GM19455 (cell line): ENCODE measurements around the gene CCDC92.

ENCODE experiments used
- ATAC-seq: cut with Tn5 transposase; IDR thresholded peaks from one replicate; pipeline ENCODE4 v1.9.1; 2021; ENCODE audit not compliant: unreplicated experiment

Gene CCDC92

DNA sequence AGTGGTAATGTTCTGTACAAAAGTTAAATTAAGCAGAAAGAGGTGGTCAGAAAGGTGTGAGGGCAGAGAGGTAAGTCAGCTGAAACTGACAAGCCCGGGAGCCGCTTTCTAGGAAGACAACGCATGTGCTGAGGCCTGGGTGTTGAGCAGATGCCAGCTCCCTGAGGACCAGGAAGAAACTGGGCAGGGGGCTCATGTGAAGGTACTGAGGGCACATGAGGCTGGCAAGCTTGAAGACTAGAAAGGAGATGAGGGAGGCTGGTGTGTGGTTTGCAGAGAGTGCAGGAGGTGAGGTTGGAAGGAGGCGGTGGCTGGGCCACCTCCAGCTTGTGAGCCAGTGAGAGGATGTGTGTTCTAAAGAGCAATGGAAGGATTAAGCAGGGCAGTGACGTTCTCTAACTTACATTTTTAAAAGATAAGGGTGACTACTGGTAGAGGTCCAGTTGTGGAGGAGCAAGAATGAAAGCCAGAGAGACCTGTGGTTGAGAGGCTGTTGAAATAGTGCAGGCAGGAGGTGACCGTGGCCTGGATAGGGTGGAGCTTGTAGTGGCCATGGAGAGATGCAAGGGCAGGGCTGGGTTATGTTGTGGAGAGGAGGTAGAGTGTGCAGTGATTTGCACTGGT, 29.5 kb upstream of the CCDC92 start:
- no peak for ATAC-seq

DNA sequence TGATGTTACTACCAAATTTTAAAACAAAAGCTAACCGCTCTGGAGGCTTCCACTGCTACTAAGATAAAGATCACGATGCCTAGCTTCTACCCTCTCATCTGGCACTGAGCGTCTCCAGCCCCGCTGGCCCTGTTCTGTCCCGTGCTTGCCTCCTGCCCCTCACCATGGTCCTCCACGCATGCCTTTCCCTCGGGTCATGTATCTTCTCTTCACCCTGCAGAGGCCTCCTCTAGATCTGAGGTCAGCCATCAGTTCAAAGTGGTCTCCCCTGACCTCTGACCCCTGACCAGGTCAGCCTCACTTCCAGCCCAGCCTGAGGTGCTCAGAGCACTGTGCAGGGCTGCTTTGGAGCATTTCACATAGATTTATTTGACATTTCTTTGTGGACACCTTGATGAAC, 28.7 kb upstream of the CCDC92 start:
- ATAC-seq: no peak

DNA sequence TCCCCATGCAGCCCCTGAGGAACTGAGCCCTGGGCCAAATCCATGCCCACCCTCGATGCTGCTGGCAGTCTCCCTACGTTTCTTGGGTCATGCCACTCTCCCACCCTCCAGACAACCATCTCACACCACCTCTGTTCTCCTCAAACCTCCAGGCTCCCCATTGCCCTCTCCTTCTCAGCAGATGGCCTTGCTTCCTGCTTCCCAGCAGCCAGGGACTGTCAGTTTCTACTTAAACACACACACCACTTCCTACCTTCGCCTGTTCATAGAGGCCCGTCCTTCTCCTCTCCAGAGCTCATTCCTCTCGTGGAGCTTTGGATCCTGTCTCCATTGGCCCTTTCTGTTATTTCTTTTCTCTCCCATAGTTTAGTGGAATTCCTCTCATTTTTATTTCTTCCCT, 27.5 kb upstream of the CCDC92 start:
- no peak for ATAC-seq

DNA sequence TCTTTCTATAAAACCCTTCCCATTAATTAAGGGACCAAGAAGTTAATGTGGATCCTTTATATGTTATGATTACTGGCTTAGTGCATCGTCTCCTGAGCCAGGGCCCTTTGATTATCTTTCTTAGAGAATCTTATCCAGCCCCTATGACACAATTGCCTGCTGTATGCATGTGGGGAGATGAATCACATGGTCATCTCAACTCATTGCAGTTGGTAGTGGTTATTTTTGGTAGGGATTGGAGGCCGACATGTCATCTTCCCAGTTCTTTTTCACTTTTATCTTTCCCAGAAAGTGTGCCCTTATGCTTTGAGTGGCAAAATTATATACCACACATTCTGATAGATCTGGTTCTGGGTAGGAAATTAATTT, 26.3 kb upstream of the CCDC92 start:
- ATAC-seq: no peak

GRCh38 chr12:123998344-123998990, 25.8 kb upstream of the CCDC92 start:
- no peak for ATAC-seq

- ATAC-seq: no peak
These were observed 25.3 kb upstream of the CCDC92 start for GRCh38 chr12:123997908-123998307.

GRCh38 chr12:123997033-123997822, 24.6 kb upstream of the CCDC92 start:
- ATAC-seq: no peak

GRCh38 chr12:123996581-123996980, 23.9 kb upstream of the CCDC92 start:
- no peak for ATAC-seq

- ATAC-seq: no peak
These were observed 22.6 kb upstream of the CCDC92 start for GRCh38 chr12:123995023-123995748.

GRCh38 chr12:123992118-123992825, 19.6 kb upstream of the CCDC92 start:
- ATAC-seq: no peak

GRCh38 chr12:123991372-123991951, 18.8 kb upstream of the CCDC92 start:
- no peak for ATAC-seq

- no peak for ATAC-seq
These were observed 17.9 kb upstream of the CCDC92 start for GRCh38 chr12:123990511-123990910.

DNA sequence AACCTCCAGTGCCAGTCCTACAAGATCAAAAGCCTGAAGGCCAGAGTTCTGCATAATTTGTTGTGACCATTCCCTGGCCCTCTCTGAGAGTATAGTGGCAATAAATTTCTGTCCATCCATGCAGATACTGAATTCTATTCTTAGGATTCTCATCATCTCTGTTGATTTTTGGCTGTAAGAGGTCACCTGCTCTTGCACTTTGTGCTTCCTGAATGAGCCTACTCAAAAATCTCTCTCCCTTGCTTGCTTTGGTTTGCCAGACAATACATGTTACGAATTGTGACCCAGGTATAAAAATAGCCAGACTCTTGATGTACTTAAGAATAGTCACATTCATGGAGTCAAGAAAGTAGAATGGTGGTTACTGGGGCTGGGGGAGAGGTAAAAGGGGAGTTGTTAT, 17.1 kb upstream of the CCDC92 start:
- no peak for ATAC-seq

GRCh38 chr12:123989168-123989567, 16.5 kb upstream of the CCDC92 start:
- no peak for ATAC-seq

GRCh38 chr12:123987022-123987421, 14.4 kb upstream of the CCDC92 start:
- ATAC-seq: no peak

DNA sequence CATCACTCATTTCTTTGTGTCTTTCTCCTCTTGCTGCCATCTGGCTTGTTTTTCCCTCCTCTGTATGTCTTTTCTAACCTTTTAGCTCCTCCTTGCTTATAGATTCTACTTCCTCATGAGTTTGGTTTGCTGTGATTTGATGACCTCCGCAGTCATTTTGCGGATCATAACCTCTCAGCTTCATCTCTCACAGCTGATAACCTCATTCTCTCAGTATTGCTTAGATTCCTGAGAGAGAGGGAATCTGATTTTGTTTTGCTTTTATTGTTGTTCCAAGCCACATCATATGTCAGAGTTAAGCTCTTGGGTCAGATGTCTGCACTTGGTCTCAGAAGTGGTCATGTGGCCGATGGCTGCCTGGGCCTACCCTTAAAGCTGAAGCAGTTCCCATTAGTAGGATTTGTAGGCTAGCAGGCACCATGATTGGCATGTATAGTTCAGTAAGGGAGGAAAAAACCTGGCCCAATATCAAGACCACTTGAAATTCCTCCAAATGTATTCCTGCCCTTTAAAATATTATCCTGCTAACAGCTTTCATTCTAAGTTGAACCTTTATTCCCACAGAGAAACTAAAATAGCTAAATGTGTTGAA, 13.8 kb upstream of the CCDC92 start:
- ATAC-seq: no peak

GRCh38 chr12:123984903-123985302, 12.3 kb upstream of the CCDC92 start:
- ATAC-seq: no peak

DNA sequence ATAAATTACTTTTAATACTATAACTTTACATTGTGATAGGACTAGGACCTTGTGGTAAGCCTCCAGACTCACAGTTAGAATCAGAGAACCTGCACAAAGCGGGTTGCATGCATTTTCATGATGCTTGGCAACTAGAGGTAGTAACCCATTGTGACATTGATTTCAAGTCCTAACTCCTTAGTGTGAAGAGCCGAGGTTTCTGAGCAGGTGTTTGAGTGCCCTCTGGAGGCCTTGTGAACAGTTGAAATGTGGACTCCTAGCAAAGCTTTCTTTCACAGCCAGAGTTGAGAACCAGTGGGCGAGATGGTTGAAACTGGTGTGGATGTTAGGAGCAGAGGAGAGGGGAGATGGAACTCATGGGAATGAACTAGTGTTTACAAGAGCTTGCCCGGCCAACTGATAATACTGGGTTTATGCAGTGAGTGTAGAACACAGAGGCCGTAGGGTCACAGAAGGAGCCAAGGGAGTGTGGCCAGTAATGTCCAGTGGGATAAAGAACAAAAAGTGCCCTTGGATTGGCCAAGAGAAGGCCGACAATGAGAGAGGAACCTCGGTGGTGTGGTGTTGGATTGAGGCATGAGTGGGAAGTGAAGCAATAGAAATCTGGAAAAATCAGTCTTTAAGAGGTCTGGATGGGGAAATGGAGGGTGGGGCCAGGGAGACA, 11.3 kb upstream of the CCDC92 start:
- ATAC-seq: no peak

DNA sequence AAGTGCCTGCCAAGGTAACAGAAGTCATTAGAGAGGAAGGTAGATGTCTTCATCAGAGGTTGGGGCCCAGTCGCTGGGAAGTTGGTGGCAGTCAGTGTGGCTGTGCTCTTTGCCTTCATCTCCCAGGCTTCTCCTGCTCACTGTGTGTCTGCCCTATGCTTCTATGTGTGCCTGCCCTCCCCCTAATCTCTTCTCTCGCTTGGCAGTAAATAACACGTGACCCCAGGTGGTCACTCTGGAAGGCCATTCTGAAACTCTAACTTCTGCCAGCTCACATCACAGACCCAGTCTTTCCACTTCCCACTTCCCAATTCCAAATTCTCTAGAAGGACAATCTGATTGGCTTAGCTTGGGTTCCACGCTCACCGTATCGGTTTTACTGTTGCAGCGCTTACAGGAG, 9.6 kb upstream of the CCDC92 start:
- no peak for ATAC-seq

DNA sequence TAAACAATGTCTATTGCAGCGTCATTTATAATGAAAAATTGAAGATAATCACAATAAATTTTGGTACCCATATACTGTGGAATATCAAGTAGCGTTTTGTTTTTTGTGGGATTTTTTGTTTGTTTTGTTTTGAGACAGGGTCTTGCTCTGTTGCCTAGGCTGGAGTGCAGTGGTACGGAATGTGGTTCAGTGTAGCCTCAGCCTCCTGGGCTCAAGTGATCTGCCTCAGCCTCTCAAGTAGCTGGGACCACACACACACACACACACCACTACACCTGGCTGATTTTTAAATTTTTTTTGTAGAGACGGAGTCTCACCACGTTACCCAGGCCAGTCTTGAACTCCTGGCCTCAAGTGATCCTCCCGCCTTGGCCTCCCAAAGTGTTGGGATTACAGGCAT, 6.9 kb upstream of the CCDC92 start:
- ATAC-seq: no peak
